ENCODE measurements around the gene SMCO1.
A peak's percentile ranks its signal among the peaks of the same experiment; 100 is the strongest.
"Not testable (repeated sequence)": the region's sequence is repeated elsewhere in the genome, so short reads cannot be mapped to it uniquely, and the experiment has no call there.

The SMCO1 gene

DNA sequence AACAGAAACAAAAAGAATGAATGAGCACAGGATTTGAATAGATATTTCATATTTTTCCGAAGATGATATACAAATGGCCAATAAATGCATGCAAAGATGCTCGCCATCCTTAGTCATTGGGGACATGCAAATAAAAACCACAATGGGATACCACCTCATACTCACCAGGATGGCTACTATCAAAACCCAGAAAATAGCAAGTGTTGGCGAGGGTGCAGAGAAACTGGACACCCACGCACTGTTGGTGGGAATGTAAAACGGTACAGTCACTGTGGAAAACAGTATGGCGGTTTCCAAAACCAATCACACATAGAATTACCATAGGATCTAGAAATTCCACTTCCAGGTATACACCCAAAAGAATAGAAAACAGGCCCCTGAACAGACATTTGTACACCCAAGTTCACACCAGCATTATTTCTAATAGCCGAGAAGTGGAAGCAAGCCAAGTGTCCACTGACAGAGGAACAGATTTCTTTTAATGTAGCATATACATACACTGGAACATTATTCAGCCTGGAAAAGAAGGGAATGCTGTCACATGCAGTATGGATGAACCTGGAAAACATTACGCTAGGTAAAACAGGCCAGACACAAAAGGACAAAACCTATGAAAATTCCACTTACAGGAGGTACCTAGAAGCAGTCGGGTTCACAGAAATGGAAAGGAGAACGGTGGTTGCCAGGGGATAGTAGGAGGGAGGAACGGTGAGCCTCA lies 15.2 kb downstream of the SMCO1 start:
- in situ Hi-C loops (cut with HindIII; ENCODE audit: low pct_unique_long_range_greater_than_20kb, low sequenced_read_pairs), result no loop called here
- TF ChIP-seq JUND (IDR thresholded peaks at IDR 0.05; ENCODE audit: low read depth), result no peak; the same call in 1 of the 2 replicates
- DNase-seq (ENCODE audit: low read depth in 1 of 2, low spot score in 1 of 2), result no peak

DNA sequence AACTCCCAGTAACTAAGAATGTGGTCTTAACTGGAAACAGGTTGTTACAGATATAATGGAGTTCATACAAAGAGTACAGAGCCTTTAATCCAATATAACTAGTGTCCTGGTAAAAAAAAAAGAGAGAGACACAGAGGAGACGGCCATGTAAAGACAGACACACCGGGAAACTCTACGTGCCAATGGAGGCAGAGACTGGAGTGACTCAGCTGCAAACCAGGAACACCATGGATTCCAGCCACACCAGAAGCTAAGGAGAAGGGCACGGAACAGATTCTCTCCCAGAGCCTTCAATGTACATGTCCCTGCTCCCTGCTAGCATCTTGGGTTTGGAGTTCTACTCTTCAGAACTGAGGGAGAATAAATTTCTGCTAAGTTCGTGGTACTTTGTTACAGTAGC lies 16.1 kb downstream of the SMCO1 start:
- no peak for TF ChIP-seq JUND (IDR thresholded peaks at IDR 0.05; ENCODE audit: low read depth)
- no peak for DNase-seq (ENCODE audit: low read depth in 1 of 2, low spot score in 1 of 2)
- in situ Hi-C loops (cut with HindIII; ENCODE audit: low pct_unique_long_range_greater_than_20kb, low sequenced_read_pairs), result no loop called here

DNA sequence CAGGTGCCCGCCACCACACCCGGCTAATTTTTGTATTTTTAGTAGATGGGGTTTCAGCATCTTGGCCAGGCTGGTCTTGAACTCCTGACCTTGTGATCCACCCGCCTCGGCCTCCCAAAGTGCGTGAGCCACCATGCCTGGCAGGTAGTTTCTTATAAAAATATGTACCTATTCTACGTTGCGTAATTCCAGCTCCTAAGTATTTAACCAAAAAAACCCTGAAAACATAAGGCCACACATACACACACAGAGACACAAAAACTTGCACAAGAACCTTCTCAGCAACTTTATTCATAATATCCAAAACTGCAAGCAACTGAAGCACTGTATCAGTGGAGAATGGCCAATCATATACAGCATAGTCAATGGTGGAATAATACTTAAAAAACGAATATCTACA lies 16.8 kb downstream of the SMCO1 start:
- DNase-seq (ENCODE audit: low read depth in 1 of 2, low spot score in 1 of 2), result no peak
- TF ChIP-seq JUND (IDR thresholded peaks at IDR 0.05; ENCODE audit: low read depth), result no peak
- in situ Hi-C loops (cut with HindIII; ENCODE audit: low pct_unique_long_range_greater_than_20kb, low sequenced_read_pairs), result no loop called here

DNA sequence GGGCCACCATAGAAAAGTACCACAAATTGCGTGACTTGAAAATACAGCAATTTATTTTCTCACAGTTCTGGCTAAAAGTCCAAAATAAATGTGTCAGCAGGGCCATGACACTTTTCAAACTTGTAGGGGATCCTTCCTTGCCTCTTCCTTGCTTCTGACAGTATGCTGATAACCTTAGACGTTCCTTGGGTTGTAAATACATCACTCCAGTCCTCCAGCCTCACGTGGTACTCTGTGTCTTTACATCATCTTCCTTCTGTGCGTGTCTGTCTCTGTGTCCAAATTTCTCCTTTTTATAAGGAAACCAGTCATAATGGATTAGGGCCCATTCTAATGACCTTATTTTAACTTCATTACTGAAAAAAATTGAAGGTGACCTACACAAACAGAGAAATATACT lies 19.0 kb downstream of the SMCO1 start:
- no peak for DNase-seq (ENCODE audit: low read depth in 1 of 2, low spot score in 1 of 2)
- in situ Hi-C loops (cut with HindIII; ENCODE audit: low pct_unique_long_range_greater_than_20kb, low sequenced_read_pairs), result no loop called here
- TF ChIP-seq JUND (IDR thresholded peaks at IDR 0.05; ENCODE audit: low read depth), result no peak

- no peak for TF ChIP-seq JUND (IDR thresholded peaks at IDR 0.05; ENCODE audit: low read depth)
- in situ Hi-C loops (cut with HindIII; ENCODE audit: low pct_unique_long_range_greater_than_20kb, low sequenced_read_pairs), result no loop called here
- DNase-seq (ENCODE audit: low read depth in 1 of 2, low spot score in 1 of 2), result no peak
These were observed 21.9 kb downstream of the SMCO1 start for GRCh38 chr3:196493292-196493691.

DNA sequence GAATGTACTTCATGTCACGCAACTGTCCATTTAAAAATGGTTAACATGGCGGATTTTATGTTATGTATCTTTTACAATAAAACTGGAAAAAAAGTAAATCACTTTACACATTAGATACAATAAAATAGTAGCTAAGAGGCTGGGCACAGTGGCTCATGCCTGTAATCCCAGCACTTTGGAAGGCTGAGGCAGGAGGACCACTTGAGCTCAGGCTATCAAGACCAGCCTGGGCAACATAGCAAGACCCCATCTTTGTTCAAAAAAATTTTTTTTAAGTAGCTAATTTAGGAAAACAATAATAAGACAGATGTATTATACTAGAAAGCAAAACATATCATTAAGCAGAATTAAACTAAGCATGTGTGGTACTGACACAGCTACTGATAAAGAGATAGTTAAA lies 23.1 kb downstream of the SMCO1 start:
- no peak for TF ChIP-seq JUND (IDR thresholded peaks at IDR 0.05; ENCODE audit: low read depth)

DNA sequence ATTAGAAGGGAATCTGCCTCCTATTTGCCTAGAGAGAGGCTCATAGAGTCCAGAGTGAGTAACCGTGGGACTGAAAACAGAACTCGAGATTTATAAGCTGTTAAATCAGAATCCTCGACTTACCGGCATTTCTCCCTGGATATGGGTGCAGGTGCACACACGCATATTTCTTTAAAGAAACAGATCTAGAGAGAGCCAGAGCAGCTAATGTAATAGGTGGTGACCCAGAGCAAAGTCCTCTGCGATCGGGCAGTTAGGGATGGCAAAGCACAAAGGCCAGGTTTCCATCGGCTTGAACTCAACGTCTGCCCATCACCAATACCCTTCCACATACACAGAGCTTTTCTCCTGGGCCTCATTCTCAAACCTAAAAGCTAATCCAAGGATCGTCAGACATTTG lies 25.4 kb downstream of the SMCO1 start:
- no peak for DNase-seq (ENCODE audit: low read depth in 1 of 2, low spot score in 1 of 2)
- in situ Hi-C loops (cut with HindIII; ENCODE audit: low pct_unique_long_range_greater_than_20kb, low sequenced_read_pairs), result no loop called here
- TF ChIP-seq JUND (IDR thresholded peaks at IDR 0.05; ENCODE audit: low read depth), result no peak

More for the DNA sequence above, 23.1 kb downstream of the SMCO1 start:
- DNase-seq (ENCODE audit: low read depth in 1 of 2, low spot score in 1 of 2), result no peak
- in situ Hi-C loops (cut with HindIII; ENCODE audit: low pct_unique_long_range_greater_than_20kb, low sequenced_read_pairs), result no loop called here

GRCh38 chr3:196486263-196486662 lies 28.9 kb downstream of the SMCO1 start:
- in situ Hi-C loops (cut with HindIII; ENCODE audit: low pct_unique_long_range_greater_than_20kb, low sequenced_read_pairs), result no loop called here
- peak in 1 of 2 experiments; percentile 55 for DNase-seq (ENCODE audit: low read depth in 1 of 2, low spot score in 1 of 2)
- no peak for TF ChIP-seq JUND (IDR thresholded peaks at IDR 0.05; ENCODE audit: low read depth)

- no peak for TF ChIP-seq JUND (IDR thresholded peaks at IDR 0.05; ENCODE audit: low read depth)
- in situ Hi-C loops (cut with HindIII; ENCODE audit: low pct_unique_long_range_greater_than_20kb, low sequenced_read_pairs), result no loop called here
- DNase-seq (ENCODE audit: low read depth in 1 of 2, low spot score in 1 of 2), result no peak
These were observed 37.5 kb downstream of the SMCO1 start for GRCh38 chr3:196477678-196478077.

GRCh38 chr3:196472286-196472685 lies 42.9 kb downstream of the SMCO1 start:
- DNase-seq (ENCODE audit: low read depth in 1 of 2, low spot score in 1 of 2), result no peak
- in situ Hi-C loops (cut with HindIII; ENCODE audit: low pct_unique_long_range_greater_than_20kb, low sequenced_read_pairs), result no loop called here
- no peak for TF ChIP-seq JUND (IDR thresholded peaks at IDR 0.05; ENCODE audit: low read depth)

GRCh38 chr3:196471551-196471950 lies 43.6 kb downstream of the SMCO1 start:
- no peak for TF ChIP-seq JUND (IDR thresholded peaks at IDR 0.05; ENCODE audit: low read depth)
- DNase-seq (ENCODE audit: low read depth in 1 of 2, low spot score in 1 of 2), result no peak
- in situ Hi-C loops (cut with HindIII; ENCODE audit: low pct_unique_long_range_greater_than_20kb, low sequenced_read_pairs), result no loop called here

DNA sequence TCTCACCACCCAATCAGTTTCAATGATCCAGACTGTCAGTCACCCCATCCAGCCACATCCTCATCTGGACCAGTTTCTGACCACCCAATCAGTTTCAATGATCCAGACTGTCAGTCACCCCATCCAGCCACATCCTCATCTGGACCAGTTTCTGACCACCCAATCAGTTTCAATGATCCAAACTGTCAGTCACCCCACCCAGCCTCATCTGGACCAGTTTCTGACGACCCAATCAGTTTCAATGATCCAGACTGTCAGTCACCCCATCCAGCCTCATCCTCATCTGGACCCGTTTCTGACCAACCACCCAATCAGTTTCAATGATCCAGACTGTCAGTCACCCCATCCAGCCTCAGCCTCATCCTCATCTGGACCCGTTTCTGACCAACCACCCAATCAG lies 45.0 kb downstream of the SMCO1 start:
- DNase-seq (ENCODE audit: low read depth in 1 of 2, low spot score in 1 of 2); in situ Hi-C loops (cut with HindIII; ENCODE audit: low pct_unique_long_range_greater_than_20kb, low sequenced_read_pairs): not testable (repeated sequence)

DNA sequence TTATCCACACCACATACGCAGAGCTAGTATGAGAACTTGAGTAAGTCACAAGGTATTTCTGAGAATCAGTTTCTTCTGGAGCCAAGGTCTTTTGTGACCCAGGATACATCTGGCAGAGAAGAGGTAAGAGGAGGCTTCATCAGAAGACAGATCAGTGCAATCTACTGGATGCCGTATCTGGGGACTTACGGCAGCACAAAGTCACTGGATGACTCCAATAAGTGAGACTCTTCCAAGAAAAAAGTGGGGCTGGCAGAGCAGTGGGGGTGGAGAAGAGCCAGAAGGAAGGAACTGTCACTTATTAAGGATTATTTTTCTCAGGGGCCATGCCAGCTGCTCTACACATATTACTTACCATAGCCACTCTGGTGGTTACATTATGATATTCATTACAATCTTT lies 51.3 kb downstream of the SMCO1 start:
- DNase-seq (ENCODE audit: low read depth in 1 of 2, low spot score in 1 of 2), result no peak
- no peak for TF ChIP-seq JUND (IDR thresholded peaks at IDR 0.05; ENCODE audit: low read depth)
- in situ Hi-C loops (cut with HindIII; ENCODE audit: low pct_unique_long_range_greater_than_20kb, low sequenced_read_pairs), result no loop called here

- in situ Hi-C loops (cut with HindIII; ENCODE audit: low pct_unique_long_range_greater_than_20kb, low sequenced_read_pairs), result no loop called here
- no peak for TF ChIP-seq JUND (IDR thresholded peaks at IDR 0.05; ENCODE audit: low read depth)
These were observed 51.7 kb downstream of the SMCO1 start for GRCh38 chr3:196463478-196463756.

GRCh38 chr3:196462680-196463477 lies 52.3 kb downstream of the SMCO1 start:
- DNase-seq (ENCODE audit: low read depth in 1 of 2, low spot score in 1 of 2); in situ Hi-C loops (cut with HindIII; ENCODE audit: low pct_unique_long_range_greater_than_20kb, low sequenced_read_pairs): not testable (repeated sequence)

More at GRCh38 chr3:196463478-196463756, 51.7 kb downstream of the SMCO1 start:
- no peak for DNase-seq (ENCODE audit: low read depth in 1 of 2, low spot score in 1 of 2)
